ENCODE data around the gene ACVR1.

DNA sequence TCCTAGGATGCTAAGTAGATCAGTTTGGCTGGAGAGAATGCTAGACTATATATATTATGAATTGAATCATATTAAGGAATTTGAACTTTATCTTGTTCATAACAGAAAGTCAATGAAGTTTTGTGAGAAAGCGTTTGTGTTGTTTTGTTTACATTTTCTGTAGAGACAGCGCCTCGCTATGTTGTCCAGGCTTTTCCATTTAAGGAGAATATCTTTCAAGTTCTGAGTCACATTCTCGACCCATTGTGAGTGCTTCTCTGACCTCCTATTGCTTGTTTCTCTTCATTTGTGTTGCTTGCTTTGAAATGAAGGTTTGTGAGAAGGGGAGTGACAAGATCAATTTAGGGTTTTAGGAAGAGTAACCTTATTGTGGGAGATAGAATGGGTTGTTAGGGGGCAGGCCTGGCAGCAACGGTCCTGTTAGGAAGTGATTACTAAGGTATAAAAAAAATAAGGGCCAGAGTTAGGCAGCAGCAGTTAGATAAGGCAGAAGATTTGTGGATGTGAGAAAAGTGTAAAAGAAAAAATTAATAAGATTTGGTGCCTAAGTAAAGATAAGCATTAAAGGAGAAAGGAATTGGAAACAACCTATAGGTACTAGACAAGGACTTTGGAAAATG, 47.6 kb upstream of the ACVR1 start:
- no peak for TF ChIP-seq LARP7 (IDR thresholded peaks at IDR 0.05)
- TF ChIP-seq ZNF444 (CRISPR knock-in tag; IDR thresholded peaks at IDR 0.05): no peak
- no peak for TF ChIP-seq GATA2 (CRISPR knock-in tag; IDR thresholded peaks at IDR 0.05)
- TF ChIP-seq TCF7 (IDR thresholded peaks at IDR 0.05; ENCODE audit: borderline replicate concordance): no peak
- TF ChIP-seq MAFF (IDR thresholded peaks at IDR 0.05; ENCODE audit: low read length): no peak
- peak; percentile 49; the same call in 1 of the 2 replicates for TF ChIP-seq ZNF583 (CRISPR knock-in tag; IDR thresholded peaks at IDR 0.05)
- TF ChIP-seq, protein P1, sequence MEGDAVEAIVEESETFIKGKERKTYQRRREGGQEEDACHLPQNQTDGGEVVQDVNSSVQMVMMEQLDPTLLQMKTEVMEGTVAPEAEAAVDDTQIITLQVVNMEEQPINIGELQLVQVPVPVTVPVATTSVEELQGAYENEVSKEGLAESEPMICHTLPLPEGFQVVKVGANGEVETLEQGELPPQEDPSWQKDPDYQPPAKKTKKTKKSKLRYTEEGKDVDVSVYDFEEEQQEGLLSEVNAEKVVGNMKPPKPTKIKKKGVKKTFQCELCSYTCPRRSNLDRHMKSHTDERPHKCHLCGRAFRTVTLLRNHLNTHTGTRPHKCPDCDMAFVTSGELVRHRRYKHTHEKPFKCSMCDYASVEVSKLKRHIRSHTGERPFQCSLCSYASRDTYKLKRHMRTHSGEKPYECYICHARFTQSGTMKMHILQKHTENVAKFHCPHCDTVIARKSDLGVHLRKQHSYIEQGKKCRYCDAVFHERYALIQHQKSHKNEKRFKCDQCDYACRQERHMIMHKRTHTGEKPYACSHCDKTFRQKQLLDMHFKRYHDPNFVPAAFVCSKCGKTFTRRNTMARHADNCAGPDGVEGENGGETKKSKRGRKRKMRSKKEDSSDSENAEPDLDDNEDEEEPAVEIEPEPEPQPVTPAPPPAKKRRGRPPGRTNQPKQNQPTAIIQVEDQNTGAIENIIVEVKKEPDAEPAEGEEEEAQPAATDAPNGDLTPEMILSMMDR (IDR thresholded peaks at IDR 0.05 in 2 of 3, conservative IDR thresholded peaks at IDR 0.05 in 1 of 3; ENCODE audit: insufficient read depth in 2 of 3, low read depth in 1 of 3, low read length in 3 of 3): no peak
- no peak for TF ChIP-seq POLR2AphosphoS5 (IDR thresholded peaks at IDR 0.05; ENCODE audit: control insufficient read depth, insufficient read depth, low read depth, low read length)
- TF ChIP-seq PML (IDR thresholded peaks at IDR 0.05; ENCODE audit: low read length): no peak

Data from K562 (cell line).